HCT116 (cell line): ENCODE data around the gene SLMAP. TPM values are rescaled to one million over a fixed set of nuclear protein-coding genes. Genes with fewer than 3 reads are reported as not detected.

Experiments used
- ATAC-seq: fragments of 200-7000 bp; cut with Tn5 transposase; 2 replicates; pipeline ENCODE4 v1.9.1; 2020; ENCODE audit warnings: mild to moderate bottlenecking, moderate library complexity
- BruUV-seq: library from RNA; stranded (reverse); fragments of 400-500 nt; replicated peaks from 2 replicates; lab custom pipeline; 2021; lab: Mats Ljungman, UMichigan
- CTCF ChIA-PET: fragments of 300-600 bp; sonication (Branson Sonifier 250); formaldehyde crosslinking; loops from one replicate; lab custom pipeline; 2021; ENCODE audit warnings: antibody characterized with exemption; lab: Charles Lee
- POLR2A ChIA-PET: fragments of 300-600, 350-600 bp; sonication (Branson Sonifier 250); formaldehyde crosslinking; loops from one replicate; lab custom pipeline; 2021; ENCODE audit warnings: antibody characterized with exemption; lab: Charles Lee
- RAD21 ChIA-PET, 2 experiments: fragments of 300-600 bp; sonication (Branson Sonifier 250); formaldehyde crosslinking; loops; one replicate each; lab custom pipeline; 2023; ENCODE audit warnings: low total read pairs in 2 of 2; ENCODE audit not compliant: uncharacterized antibody in 2 of 2, unreplicated experiment in 2 of 2, low non-redundant PET in 1 of 2; lab: Charles Lee
- DNase-seq: peaks from one replicate; pipeline ENCODE4 v3.0.0-alpha.2; 2010; ENCODE audit warnings: low read depth, low spot score
- H2AFZ ChIP-seq: fragments of 200-600 bp; shearing (Covaris generic), sonication (generic); 2 replicates; pipeline ENCODE4 v1.6.1; 2017; ENCODE audit warnings: low read depth, mixed run types, mixed read lengths, antibody characterized with exemption, low read length; ENCODE audit not compliant: poor library complexity, severe bottlenecking
- H3K27ac ChIP-seq: 2 replicates; pipeline ENCODE4 v1.5.1; 2012; ENCODE audit warnings: low read depth, low read length
- H3K27me3 ChIP-seq: fragments of 200-600 bp; sonication (generic); 2 replicates; pipeline ENCODE4 v1.6.1; 2016; ENCODE audit warnings: mixed run types, low read length, mixed read lengths; ENCODE audit not compliant: insufficient read depth
- H3K36me3 ChIP-seq, 2 experiments: fragments of 200-500 bp in 1 of 2; fragments of 200-600 bp in 1 of 2; sonication (Bioruptor generic) in 1 of 2; sonication (generic) in 1 of 2; 2 replicates each; pipeline versions ENCODE4 v1.5.1 to v1.6.1; 2014 to 2016; ENCODE audit warnings: low read length in 2 of 2, inconsistent platforms in 1 of 2, mixed read lengths in 1 of 2, mixed run types in 1 of 2; ENCODE audit not compliant: insufficient read depth in 2 of 2, control insufficient read depth in 1 of 2
- H3K4me1 ChIP-seq, 2 experiments: fragments of 200-600 bp in 1 of 2; sonication (generic) in 1 of 2; 2 replicates each; pipeline versions ENCODE4 v1.5.1 to v1.6.1; 2012 to 2017; ENCODE audit warnings: low read length in 2 of 2, inconsistent platforms in 1 of 2, mild to moderate bottlenecking in 1 of 2, mixed read lengths in 1 of 2, mixed run types in 1 of 2, moderate library complexity in 1 of 2; ENCODE audit not compliant: insufficient read depth in 2 of 2, control insufficient read depth in 1 of 2
- H3K4me2 ChIP-seq: fragments of 200-600 bp; sonication (generic); 2 replicates; pipeline ENCODE4 v1.6.1; 2017; ENCODE audit warnings: mixed run types, low read length, mixed read lengths
- H3K4me3 ChIP-seq, 2 experiments: fragments of 200-600 bp in 1 of 2; sonication (generic) in 1 of 2; replicated peaks in 1 of 2; 2 replicates each; pipeline ENCODE4 v1.5.1; 2011 to 2016; ENCODE audit warnings: low read length in 2 of 2, control low read depth in 1 of 2, low read depth in 1 of 2, mild to moderate bottlenecking in 1 of 2, mixed read lengths in 1 of 2, mixed run types in 1 of 2
- H3K79me2 ChIP-seq: fragments of 200-600 bp; sonication (generic); 2 replicates; pipeline ENCODE4 v1.6.1; 2017; ENCODE audit warnings: mild to moderate bottlenecking, mixed run types, low read length, moderate library complexity, mixed read lengths; ENCODE audit not compliant: insufficient read depth
- H3K9ac ChIP-seq: fragments of 200-600 bp; sonication (generic); 2 replicates; pipeline ENCODE4 v1.6.1; 2016; ENCODE audit warnings: low read length, mixed read lengths
- H3K9me2 ChIP-seq: fragments of 200-600 bp; sonication (generic), shearing (Covaris generic); 2 replicates; pipeline ENCODE4 v1.6.1; 2017; ENCODE audit warnings: mixed run types, mild to moderate bottlenecking, moderate library complexity; ENCODE audit not compliant: insufficient read depth
- H3K9me3 ChIP-seq, 2 experiments: fragments of 200-500 bp in 1 of 2; fragments of 200-600 bp in 1 of 2; sonication (Bioruptor generic) in 1 of 2; sonication (generic) in 1 of 2; 2 replicates each; pipeline ENCODE4 v1.6.1; 2014 to 2017; ENCODE audit warnings: low read length in 2 of 2, mixed read lengths in 2 of 2, inconsistent platforms in 1 of 2, low read depth in 1 of 2, mild to moderate bottlenecking in 1 of 2, mixed run types in 1 of 2, moderate library complexity in 1 of 2; ENCODE audit not compliant: control insufficient read depth in 1 of 2, insufficient read depth in 1 of 2
- H4K20me1 ChIP-seq: fragments of 200-600 bp; sonication (generic), shearing (Covaris generic); 2 replicates; pipeline ENCODE4 v1.6.1; 2017; ENCODE audit warnings: mixed run types, mild to moderate bottlenecking, moderate library complexity; ENCODE audit not compliant: insufficient read depth
- SIN3A ChIP-seq: IDR thresholded peaks from 2 replicates; pipeline ENCODE4 v1.6.1; 2012; ENCODE audit warnings: low read depth
- SRF ChIP-seq: IDR thresholded peaks from 2 replicates; pipeline ENCODE4 v1.6.1; 2012; ENCODE audit warnings: low read depth
- intact Hi-C: fragments of 100-400 bp; cut with micrococcal nuclease; formaldehyde crosslinking; loops from 2 replicates; pipeline ENCODE4 v1.10.0; 2022
- total RNA-seq: library from RNA; stranded (reverse); gene quantifications from one replicate; pipeline ENCODE4 v1.2.1, GENCODE V29; 2021; ENCODE audit not compliant: unreplicated experiment

Gene SLMAP
- total RNA-seq, 1 experiment from 2014 or later, result 81.0 TPM

DNA sequence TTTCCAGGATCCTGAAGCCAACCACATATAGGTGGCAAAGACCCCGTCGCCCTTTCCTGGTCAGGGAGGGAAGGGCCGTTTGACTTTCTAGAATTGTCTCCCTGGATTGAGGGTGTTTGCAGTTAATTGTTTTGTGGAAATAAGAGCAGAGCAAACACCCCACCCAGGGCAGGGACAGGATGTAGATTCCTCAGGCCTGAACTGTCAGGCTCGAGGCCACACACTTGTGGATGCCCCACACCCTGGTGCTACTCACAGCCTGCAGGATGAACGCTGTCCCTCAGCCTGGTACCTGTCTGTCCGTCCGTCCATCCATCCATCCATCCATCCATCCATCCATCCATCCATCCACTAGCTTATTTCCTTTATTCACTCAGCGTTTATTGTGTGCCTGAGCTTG lies 222.2 kb downstream of the SLMAP start:
- no TSS peak for BruUV-seq
- H2AFZ ChIP-seq, result peak overlapping the region; percentile 97

More for the DNA sequence above, 222.2 kb downstream of the SLMAP start:
- ATAC-seq (no peak), DNase-seq (no peak)
- TF ChIP-seq SRF (no peak), SIN3A (no peak)
- Histone ChIP-seq H3K9ac (peak overlapping the region; percentile 13; the same call in 1 of the 2 replicates), H3K36me3 (no peaks in the 10 kb centered on the region), H3K4me3 (no peak overlapping the region), H3K9me3 (no peaks in the 10 kb centered on the region), H3K79me2 (no peaks in the 10 kb centered on the region), H3K4me1 (peaks cover 22 to 54% of the 10 kb centered on the region in 2 experiments), H3K4me2 (peak overlapping the region; percentile 54), H3K9me2 (no peaks in the 10 kb centered on the region), H3K27me3 (no peaks in the 10 kb centered on the region), H3K27ac (no peak overlapping the region), H4K20me1 (no peaks in the 10 kb centered on the region)
- ChIA-PET POLR2A (no interaction called here), CTCF (no interaction called here), RAD21 (no interaction called here)
- intact Hi-C loops, result no loop called here

Other genes with a start within 250 kb of the SLMAP start
- not detected for gene DNAH12, start 212.0 kb upstream of the SLMAP start, total RNA-seq
- gene PDE12, start 200.0 kb upstream of the SLMAP start, total RNA-seq, result 28.3 TPM
- 112 TPM for gene ARF4, start 159.0 kb upstream of the SLMAP start, total RNA-seq
- 22.3 TPM for gene DENND6A, start 63.2 kb upstream of the SLMAP start, total RNA-seq